GM19463 (cell line): ENCODE measurements around the gene C1orf21.
"Not testable (repeated sequence)": the region's sequence is repeated elsewhere in the genome, so short reads cannot be mapped to it uniquely, and the experiment has no call there.

Source experiments
- ATAC-seq: cut with Tn5 transposase; IDR thresholded peaks from one replicate; pipeline ENCODE4 v1.9.1; 2021; ENCODE audit warnings: mild to moderate bottlenecking, moderate library complexity; ENCODE audit not compliant: unreplicated experiment

Gene C1orf21

GRCh38 chr1:184386312-184387068, at the start of gene C1orf21:
Gene C1orf21, plus strand, starts transcription at chr1:184387029. Its CDS starts 90,481 bp downstream, at chr1:184477510.
- ATAC-seq: peak; percentile 85

- ATAC-seq: not testable (repeated sequence)
Measured at GRCh38 chr1:184337865-184338264, 49.0 kb upstream of the C1orf21 start.

GRCh38 chr1:184340984-184341383, 45.8 kb upstream of the C1orf21 start:
- no peak for ATAC-seq

- ATAC-seq: no peak
Measured at GRCh38 chr1:184350573-184350972, 36.3 kb upstream of the C1orf21 start.

GRCh38 chr1:184351416-184351975, 35.3 kb upstream of the C1orf21 start:
- ATAC-seq: no peak

- ATAC-seq: no peak
Measured at GRCh38 chr1:184352776-184353175, 34.1 kb upstream of the C1orf21 start.

- no peak for ATAC-seq
Measured at GRCh38 chr1:184354719-184355118, 32.1 kb upstream of the C1orf21 start.

- no peak for ATAC-seq
Measured at GRCh38 chr1:184356891-184357290, 29.9 kb upstream of the C1orf21 start.

GRCh38 chr1:184358256-184358655, 28.6 kb upstream of the C1orf21 start:
- no peak for ATAC-seq

GRCh38 chr1:184359909-184360308, 26.9 kb upstream of the C1orf21 start:
- ATAC-seq: no peak

GRCh38 chr1:184362876-184363275, 24.0 kb upstream of the C1orf21 start:
- no peak for ATAC-seq

- no peak for ATAC-seq
Measured at GRCh38 chr1:184365699-184366098, 21.1 kb upstream of the C1orf21 start.

- ATAC-seq: no peak
Measured at GRCh38 chr1:184366997-184367396, 19.8 kb upstream of the C1orf21 start.

GRCh38 chr1:184367427-184368038, 19.3 kb upstream of the C1orf21 start:
- ATAC-seq: no peak

GRCh38 chr1:184368354-184368753, 18.5 kb upstream of the C1orf21 start:
- no peak for ATAC-seq

- no peak for ATAC-seq
Measured at GRCh38 chr1:184370850-184371249, 16.0 kb upstream of the C1orf21 start.

- ATAC-seq: no peak
Measured at GRCh38 chr1:184373155-184373554, 13.7 kb upstream of the C1orf21 start.

GRCh38 chr1:184376369-184376768, 10.5 kb upstream of the C1orf21 start:
- no peak for ATAC-seq

GRCh38 chr1:184379111-184379752, 7.6 kb upstream of the C1orf21 start:
- no peak for ATAC-seq

GRCh38 chr1:184380468-184380867, 6.4 kb upstream of the C1orf21 start:
- no peak for ATAC-seq

GRCh38 chr1:184383772-184384323, 3.0 kb upstream of the C1orf21 start:
- ATAC-seq: no peak
